ENCODE results near the gene TRAF3IP1.

- no peak for TF ChIP-seq CTCF (IDR thresholded peaks at IDR 0.05)
- no peak for TF ChIP-seq POLR2A (IDR thresholded peaks at IDR 0.05)
Measured at GRCh38 chr2:238294393-238295143, 25.8 kb upstream of the TRAF3IP1 start.

Data from uterus (tissue), 2 donors.